ENCODE data around the gene CCDC149.

Gene CCDC149

DNA sequence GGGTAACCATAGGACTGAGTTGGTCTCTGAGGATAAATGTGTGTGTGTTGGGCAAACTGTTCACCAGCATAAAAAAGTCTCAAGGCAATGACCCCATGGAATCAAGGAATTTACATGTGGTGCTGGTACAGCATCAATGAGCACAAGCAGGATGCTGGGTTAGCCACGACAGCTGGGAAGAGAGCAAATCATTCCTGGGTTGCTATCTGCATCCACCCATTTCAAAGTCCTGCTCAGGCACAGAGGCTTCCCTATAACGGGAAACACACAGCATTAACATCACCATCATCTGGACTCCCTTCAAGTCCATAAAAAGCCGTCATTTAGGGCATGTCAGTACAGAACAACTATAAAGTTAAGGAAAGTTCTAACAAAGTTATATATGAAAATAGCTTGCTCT is 41.6 kb downstream of the CCDC149 start:
- Histone ChIP-seq H3F3A (ENCODE audit: insufficient read depth, low read length) (no peaks in the 10 kb centered on the region), H3K79me2 (ENCODE audit: low read length) (no peaks in the 10 kb centered on the region), H3K4me1 (ENCODE audit: low read length) (no peaks in the 10 kb centered on the region), H3K9me2 (replicated peaks; ENCODE audit: insufficient read depth, low read length) (no peaks in the 10 kb centered on the region), H3K4me3 (ENCODE audit: low read length) (no peak overlapping the region), H3K4me2 (ENCODE audit: low read depth, low read length) (no peak overlapping the region), H2AFZ (ENCODE audit: low read length) (no peak overlapping the region), H3K27ac (ENCODE audit: low read length) (no peak overlapping the region), H3K9ac (ENCODE audit: low read length) (no peak overlapping the region), H3K27me3 (replicated peaks; ENCODE audit: insufficient read depth, low read length) (no peaks in the 10 kb centered on the region), H3K36me3 (replicated peaks; ENCODE audit: insufficient read depth, low read length) (no peaks in the 10 kb centered on the region), H4K20me1 (ENCODE audit: insufficient read depth, low read length) (no peaks in the 10 kb centered on the region), H3K9me3 (replicated peaks; ENCODE audit: insufficient read depth, low read length) (no peaks in the 10 kb centered on the region)
- DNase-seq = no peak
- no peak for TF ChIP-seq EZH2phosphoT487 (IDR thresholded peaks at IDR 0.05; ENCODE audit: low read length)
- TF ChIP-seq, protein P1, sequence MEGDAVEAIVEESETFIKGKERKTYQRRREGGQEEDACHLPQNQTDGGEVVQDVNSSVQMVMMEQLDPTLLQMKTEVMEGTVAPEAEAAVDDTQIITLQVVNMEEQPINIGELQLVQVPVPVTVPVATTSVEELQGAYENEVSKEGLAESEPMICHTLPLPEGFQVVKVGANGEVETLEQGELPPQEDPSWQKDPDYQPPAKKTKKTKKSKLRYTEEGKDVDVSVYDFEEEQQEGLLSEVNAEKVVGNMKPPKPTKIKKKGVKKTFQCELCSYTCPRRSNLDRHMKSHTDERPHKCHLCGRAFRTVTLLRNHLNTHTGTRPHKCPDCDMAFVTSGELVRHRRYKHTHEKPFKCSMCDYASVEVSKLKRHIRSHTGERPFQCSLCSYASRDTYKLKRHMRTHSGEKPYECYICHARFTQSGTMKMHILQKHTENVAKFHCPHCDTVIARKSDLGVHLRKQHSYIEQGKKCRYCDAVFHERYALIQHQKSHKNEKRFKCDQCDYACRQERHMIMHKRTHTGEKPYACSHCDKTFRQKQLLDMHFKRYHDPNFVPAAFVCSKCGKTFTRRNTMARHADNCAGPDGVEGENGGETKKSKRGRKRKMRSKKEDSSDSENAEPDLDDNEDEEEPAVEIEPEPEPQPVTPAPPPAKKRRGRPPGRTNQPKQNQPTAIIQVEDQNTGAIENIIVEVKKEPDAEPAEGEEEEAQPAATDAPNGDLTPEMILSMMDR (IDR thresholded peaks at IDR 0.05; ENCODE audit: low read length) = no peak
- TF ChIP-seq EZH2 (optimal IDR thresholded peaks at IDR 0.05; ENCODE audit: low read depth, low read length) = no peak

DNA sequence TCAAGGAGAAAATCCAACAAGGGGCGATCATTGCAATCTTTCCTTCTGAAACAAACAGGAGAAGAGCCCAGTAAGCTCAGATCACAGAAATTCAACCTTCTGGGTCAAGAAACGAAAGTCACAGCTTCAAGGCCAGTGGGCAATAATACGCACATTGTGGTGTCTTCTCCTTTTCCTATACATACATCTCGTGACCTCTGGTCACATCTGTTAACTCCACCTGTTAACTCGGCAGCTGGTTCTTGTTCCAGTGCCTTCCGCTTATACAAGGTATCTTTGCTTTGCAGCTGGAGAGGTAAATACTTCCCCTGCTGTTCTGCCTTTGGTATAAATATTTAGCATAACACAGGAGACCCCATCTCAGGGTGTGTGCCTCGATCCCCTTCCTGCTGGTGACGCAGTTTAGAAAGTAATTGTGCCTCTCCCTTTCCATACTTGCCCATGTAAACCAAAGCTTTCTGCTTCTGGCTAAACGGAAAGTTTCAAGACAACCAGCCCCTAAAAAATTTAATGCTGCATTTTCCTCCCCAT is 45.0 kb downstream of the CCDC149 start:
- H3K4me1 ChIP-seq (ENCODE audit: low read length) = no peaks in the 10 kb centered on the region
- H3K27ac ChIP-seq (ENCODE audit: low read length) = no peak overlapping the region
- H3K9me3 ChIP-seq (replicated peaks; ENCODE audit: insufficient read depth, low read length) = no peaks in the 10 kb centered on the region
- DNase-seq = no peak
- H3K27me3 ChIP-seq (replicated peaks; ENCODE audit: insufficient read depth, low read length) = no peaks in the 10 kb centered on the region
- H2AFZ ChIP-seq (ENCODE audit: low read length) = no peak overlapping the region
- no peak overlapping the region for H3K9ac ChIP-seq (ENCODE audit: low read length)
- no peaks in the 10 kb centered on the region for H3K79me2 ChIP-seq (ENCODE audit: low read length)
- H3K4me2 ChIP-seq (ENCODE audit: low read depth, low read length) = no peak overlapping the region
- TF ChIP-seq, protein P1 (IDR thresholded peaks at IDR 0.05; ENCODE audit: low read length) = no peak
- TF ChIP-seq EZH2phosphoT487 (IDR thresholded peaks at IDR 0.05; ENCODE audit: low read length) = no peak
- TF ChIP-seq EZH2 (optimal IDR thresholded peaks at IDR 0.05; ENCODE audit: low read depth, low read length) = no peak
- no peaks in the 10 kb centered on the region for H3K36me3 ChIP-seq (replicated peaks; ENCODE audit: insufficient read depth, low read length)
- no peaks in the 10 kb centered on the region for H4K20me1 ChIP-seq (ENCODE audit: insufficient read depth, low read length)
- no peaks in the 10 kb centered on the region for H3K9me2 ChIP-seq (replicated peaks; ENCODE audit: insufficient read depth, low read length)
- H3K4me3 ChIP-seq (ENCODE audit: low read length) = no peak overlapping the region
- no peaks in the 10 kb centered on the region for H3F3A ChIP-seq (ENCODE audit: insufficient read depth, low read length)

DNA sequence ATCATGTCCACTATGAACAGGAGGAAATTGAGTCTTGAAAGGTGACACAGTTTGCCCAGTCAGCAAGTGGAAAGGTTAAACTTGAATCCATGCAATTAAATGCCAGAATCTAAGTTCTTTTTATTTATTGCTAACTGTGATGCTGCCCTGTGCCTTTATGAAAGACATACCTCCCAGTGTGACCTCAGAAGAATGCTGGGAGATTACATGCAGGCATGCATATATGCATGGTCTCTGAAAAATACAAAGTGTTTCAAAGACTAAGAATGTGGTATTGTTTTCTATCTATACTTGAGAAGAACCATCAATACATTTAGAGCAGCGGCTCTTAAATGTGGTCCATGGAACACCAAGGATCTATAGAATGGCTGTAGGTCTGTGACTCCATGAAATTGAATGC is 45.6 kb downstream of the CCDC149 start:
- DNase-seq = no peak
- Histone ChIP-seq H3F3A (ENCODE audit: insufficient read depth, low read length) (no peaks in the 10 kb centered on the region), H3K27me3 (replicated peaks; ENCODE audit: insufficient read depth, low read length) (no peaks in the 10 kb centered on the region), H4K20me1 (ENCODE audit: insufficient read depth, low read length) (no peaks in the 10 kb centered on the region), H3K9me2 (replicated peaks; ENCODE audit: insufficient read depth, low read length) (no peaks in the 10 kb centered on the region), H3K9me3 (replicated peaks; ENCODE audit: insufficient read depth, low read length) (no peaks in the 10 kb centered on the region), H3K9ac (ENCODE audit: low read length) (no peak overlapping the region), H3K27ac (ENCODE audit: low read length) (no peak overlapping the region), H3K79me2 (ENCODE audit: low read length) (no peaks in the 10 kb centered on the region), H2AFZ (ENCODE audit: low read length) (no peak overlapping the region), H3K4me2 (ENCODE audit: low read depth, low read length) (no peak overlapping the region), H3K4me3 (ENCODE audit: low read length) (no peak overlapping the region), H3K4me1 (ENCODE audit: low read length) (no peaks in the 10 kb centered on the region), H3K36me3 (replicated peaks; ENCODE audit: insufficient read depth, low read length) (no peaks in the 10 kb centered on the region)
- TF ChIP-seq EZH2phosphoT487 (IDR thresholded peaks at IDR 0.05; ENCODE audit: low read length) = no peak

DNA sequence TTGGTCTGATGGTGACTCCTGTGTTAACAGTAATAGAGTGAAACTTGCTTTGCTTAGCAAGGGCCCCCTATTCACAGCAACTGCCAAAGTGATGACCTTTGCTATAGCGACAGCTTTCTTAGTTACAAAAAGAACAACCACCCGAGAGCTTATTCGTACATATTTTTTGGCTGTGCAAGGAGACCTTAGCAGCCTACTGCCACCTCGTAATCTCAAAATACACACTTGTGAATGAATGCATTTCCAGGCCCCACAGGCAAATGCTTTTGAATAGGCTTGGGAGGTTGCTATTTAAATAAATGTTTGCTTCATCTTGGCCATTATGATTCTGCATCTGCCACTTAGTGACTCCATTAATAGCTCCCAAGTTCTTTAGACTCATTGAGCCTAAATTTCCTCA is 47.4 kb downstream of the CCDC149 start:
- no peak overlapping the region for H3K27ac ChIP-seq (ENCODE audit: low read length)
- no peak overlapping the region for H3K9ac ChIP-seq (ENCODE audit: low read length)
- no peaks in the 10 kb centered on the region for H3K79me2 ChIP-seq (ENCODE audit: low read length)
- no peaks in the 10 kb centered on the region for H3F3A ChIP-seq (ENCODE audit: insufficient read depth, low read length)
- no peaks in the 10 kb centered on the region for H4K20me1 ChIP-seq (ENCODE audit: insufficient read depth, low read length)
- TF ChIP-seq EZH2phosphoT487 (IDR thresholded peaks at IDR 0.05; ENCODE audit: low read length) (no peak), EZH2 (optimal IDR thresholded peaks at IDR 0.05; ENCODE audit: low read depth, low read length) (no peak)
- TF ChIP-seq, protein P1 (IDR thresholded peaks at IDR 0.05; ENCODE audit: low read length) = no peak
- H2AFZ ChIP-seq (ENCODE audit: low read length) = no peak overlapping the region
- no peaks in the 10 kb centered on the region for H3K4me1 ChIP-seq (ENCODE audit: low read length)
- H3K27me3 ChIP-seq (replicated peaks; ENCODE audit: insufficient read depth, low read length) = no peaks in the 10 kb centered on the region
- no peaks in the 10 kb centered on the region for H3K9me3 ChIP-seq (replicated peaks; ENCODE audit: insufficient read depth, low read length)
- no peak overlapping the region for H3K4me2 ChIP-seq (ENCODE audit: low read depth, low read length)
- no peak for DNase-seq
- no peak overlapping the region for H3K4me3 ChIP-seq (ENCODE audit: low read length)
- H3K9me2 ChIP-seq (replicated peaks; ENCODE audit: insufficient read depth, low read length) = no peaks in the 10 kb centered on the region
- no peaks in the 10 kb centered on the region for H3K36me3 ChIP-seq (replicated peaks; ENCODE audit: insufficient read depth, low read length)
